ENCODE measurements around the gene MAP3K20. TPM values are rescaled to one million over a fixed set of nuclear protein-coding genes. Genes with fewer than 3 reads are reported as not detected.

The MAP3K20 gene
- total and polyA plus RNA-seq, 2 of the 4 experiments (the other 2 are of a cell fraction) = 27.5 to 84.4 TPM

- Histone ChIP-seq H3K79me1 (ENCODE audit: low read depth in 1 of 2, low read length in 2 of 2) (no peaks in the 10 kb centered on the region; a peak in 1 of 4 replicates), H3K14ac (replicated peaks; ENCODE audit: low read depth, low read length) (no peak overlapping the region), H3K27me3 (ENCODE audit: control insufficient read depth, insufficient read depth, low read length) (no peaks in the 10 kb centered on the region), H3K27ac (ENCODE audit: insufficient read depth, low read length) (no peak overlapping the region), H3K9ac (ENCODE audit: low read depth, low read length) (no peak overlapping the region), H3K23ac (ENCODE audit: low read depth, low read length) (no peak overlapping the region), H2AK9ac (replicated peaks; ENCODE audit: low read depth, low read length, poor library complexity) (no peak overlapping the region), H2BK5ac (ENCODE audit: low read depth, low read length, poor library complexity, severe bottlenecking) (no peak overlapping the region), H3K56ac (ENCODE audit: extremely low read depth, insufficient read depth, low read length) (no peak overlapping the region), H2BK20ac (ENCODE audit: low read depth, low read length) (no peak overlapping the region), H4K91ac (ENCODE audit: insufficient read depth, low read depth, low read length) (peak overlapping the region; percentile 12; the same call in 1 of the 2 replicates), H3K9me3 (ENCODE audit: control insufficient read depth, insufficient read depth, low read length) (no peaks in the 10 kb centered on the region), H3K36me3 (ENCODE audit: control insufficient read depth, insufficient read depth, low read length) (no peaks in the 10 kb centered on the region), H2AFZ (replicated peaks; ENCODE audit: low read length, poor library complexity) (no peak overlapping the region), H3K4ac (ENCODE audit: low read depth, low read length) (no peak overlapping the region), H4K8ac (ENCODE audit: low read depth in 2 of 2, low read length in 2 of 2) (no peak overlapping the region), H2BK120ac (ENCODE audit: low read depth, low read length) (0 out of 2 replicates have a peak overlapping the region, but pooled peaks have one; percentile 15), H2BK15ac (ENCODE audit: low read depth, low read length) (no peak overlapping the region), H4K20me1 (ENCODE audit: insufficient read depth, low read length) (no peaks in the 10 kb centered on the region), H2AK5ac (ENCODE audit: low read depth, low read length) (no peak overlapping the region), H3K18ac (ENCODE audit: low read depth, low read length) (no peak overlapping the region), H3K4me2 (ENCODE audit: low read depth, low read length) (no peak overlapping the region), H4K5ac (ENCODE audit: low read depth, low read length) (no peak overlapping the region), H3K4me1 (ENCODE audit: control insufficient read depth, insufficient read depth, low read length) (peaks cover 9% of the 10 kb centered on the region), H3K9me1 (ENCODE audit: insufficient read depth, low read length) (peaks cover 2% of the 10 kb centered on the region), H3K4me3 (ENCODE audit: insufficient read depth, low read depth, low read length) (no peak overlapping the region)
- DNase-seq (no peak), ATAC-seq (ENCODE audit: low read depth) (no peak)
- in situ Hi-C loops (cut with MboI; ENCODE audit: low sequenced_read_pairs) = loop anchor here (25.0 kb wide), 1 partner anchor 331 kb away; the partner anchor contains the start of gene CDCA7
- ChIA-PET POLR2A (ENCODE audit: unreplicated experiment) (no interaction called here), CTCF (interaction anchor here (1.0 kb wide), 1 partner anchor 179 kb away, joined by 5 read pairs; no protein-coding TSS in a partner anchor)
- no TSS peak for BruUV-seq (replicated peaks)
- intact Hi-C loops (cut with micrococcal nuclease) = no loop called here
- dilution Hi-C loops (cut with HindIII; ENCODE audit: low sequenced_read_pairs, unreplicated experiment) = no loop called here
- TF ChIP-seq RAD21 (IDR thresholded peaks at IDR 0.05; ENCODE audit: low read length) (no peak), BHLHE40 (IDR thresholded peaks at IDR 0.05; ENCODE audit: low read depth, low read length) (no peak), POLR2A (IDR thresholded peaks at IDR 0.05; ENCODE audit: low read depth, low read length) (no peak), NFE2L2 (IDR thresholded peaks at IDR 0.05; ENCODE audit: low read depth, low read length) (no peak), USF2 (IDR thresholded peaks at IDR 0.05; ENCODE audit: low read depth, low read length) (no peak), CEBPB (IDR thresholded peaks at IDR 0.05; ENCODE audit: low read depth, low read length) (no peak), ELK1 (IDR thresholded peaks at IDR 0.05; ENCODE audit: borderline replicate concordance, low read depth, low read length) (no peak), FOS (IDR thresholded peaks at IDR 0.05; ENCODE audit: low read depth, low read length) (no peak), MAFK (IDR thresholded peaks at IDR 0.05; ENCODE audit: low read depth, low read length) (no peak), MAZ (IDR thresholded peaks at IDR 0.05; ENCODE audit: borderline replicate concordance, low read depth, low read length) (no peak)
- no CpG with 5 or more reads among the region's 9 CpGs for WGBS, 2 experiments (ENCODE audit: extremely low coverage in 2 of 2, insufficient read length in 1 of 2)
Measured at GRCh38 chr2:173030561-173031490, 44.8 kb upstream of the MAP3K20 start.
